ENCODE data around the gene CPNE5. TPM values are rescaled to one million over a fixed set of nuclear protein-coding genes. Genes with fewer than 3 reads are reported as not detected.

The CPNE5 gene
- total RNA-seq, 1 donor from 2014 or later = not detected

GRCh38 chr6:36745836-36746235 lies 93.4 kb downstream of the CPNE5 start:
- TF ChIP-seq CTCF (IDR thresholded peaks at IDR 0.05) = no peak
- Mint-ChIP-seq H3K27ac (ENCODE audit: unreplicated experiment) (no peak overlapping the region), H3K4me1 (ENCODE audit: unreplicated experiment) (peaks cover 7% of the 10 kb centered on the region), H3K27me3 (ENCODE audit: unreplicated experiment) (peaks cover 15% of the 10 kb centered on the region), H3K9me3 (ENCODE audit: unreplicated experiment) (peaks cover 6% of the 10 kb centered on the region), H3K4me3 (ENCODE audit: unreplicated experiment) (no peak overlapping the region), H3K36me3 (ENCODE audit: unreplicated experiment) (no peaks in the 10 kb centered on the region)
- no peak for DNase-seq (ENCODE audit: extremely low spot score, unreplicated experiment)

- DNase-seq (ENCODE audit: extremely low spot score, unreplicated experiment) = no peak
- no peak overlapping the region for H3K4me3 Mint-ChIP-seq (ENCODE audit: unreplicated experiment)
- H3K27me3 Mint-ChIP-seq (ENCODE audit: unreplicated experiment) = peaks cover 15% of the 10 kb centered on the region
- H3K36me3 Mint-ChIP-seq (ENCODE audit: unreplicated experiment) = no peaks in the 10 kb centered on the region
- TF ChIP-seq CTCF (IDR thresholded peaks at IDR 0.05) = no peak
- H3K4me1 Mint-ChIP-seq (ENCODE audit: unreplicated experiment) = peaks cover 7% of the 10 kb centered on the region
- H3K27ac Mint-ChIP-seq (ENCODE audit: unreplicated experiment) = no peak overlapping the region
- H3K9me3 Mint-ChIP-seq (ENCODE audit: unreplicated experiment) = peaks cover 6% of the 10 kb centered on the region
These were observed 94.0 kb downstream of the CPNE5 start for GRCh38 chr6:36745283-36745682.

- Mint-ChIP-seq H3K9me3 (ENCODE audit: unreplicated experiment) (peaks cover 6% of the 10 kb centered on the region), H3K27ac (ENCODE audit: unreplicated experiment) (no peak overlapping the region), H3K36me3 (ENCODE audit: unreplicated experiment) (no peaks in the 10 kb centered on the region), H3K4me1 (ENCODE audit: unreplicated experiment) (peaks cover 7% of the 10 kb centered on the region), H3K4me3 (ENCODE audit: unreplicated experiment) (no peak overlapping the region), H3K27me3 (ENCODE audit: unreplicated experiment) (peaks cover 15% of the 10 kb centered on the region)
- DNase-seq (ENCODE audit: extremely low spot score, unreplicated experiment) = no peak
- no peak for TF ChIP-seq CTCF (IDR thresholded peaks at IDR 0.05)
These were observed 95.0 kb downstream of the CPNE5 start for GRCh38 chr6:36744304-36744673.

GRCh38 chr6:36743538-36744303 lies 95.5 kb downstream of the CPNE5 start:
- DNase-seq (ENCODE audit: extremely low spot score, unreplicated experiment) = no peak
- Mint-ChIP-seq H3K4me1 (ENCODE audit: unreplicated experiment) (peaks cover 7% of the 10 kb centered on the region), H3K27me3 (ENCODE audit: unreplicated experiment) (peaks cover 15% of the 10 kb centered on the region), H3K9me3 (ENCODE audit: unreplicated experiment) (peaks cover 5% of the 10 kb centered on the region), H3K27ac (ENCODE audit: unreplicated experiment) (no peak overlapping the region), H3K4me3 (ENCODE audit: unreplicated experiment) (no peak overlapping the region), H3K36me3 (ENCODE audit: unreplicated experiment) (no peaks in the 10 kb centered on the region)
- TF ChIP-seq CTCF (IDR thresholded peaks at IDR 0.05) = no peak

- no peaks in the 10 kb centered on the region for H3K36me3 Mint-ChIP-seq (ENCODE audit: unreplicated experiment)
- peaks cover 12% of the 10 kb centered on the region for H3K27me3 Mint-ChIP-seq (ENCODE audit: unreplicated experiment)
- H3K9me3 Mint-ChIP-seq (ENCODE audit: unreplicated experiment) = no peaks in the 10 kb centered on the region
- no peak overlapping the region for H3K4me3 Mint-ChIP-seq (ENCODE audit: unreplicated experiment)
- H3K4me1 Mint-ChIP-seq (ENCODE audit: unreplicated experiment) = peaks cover 7% of the 10 kb centered on the region
- TF ChIP-seq CTCF (IDR thresholded peaks at IDR 0.05) = no peak
- DNase-seq (ENCODE audit: extremely low spot score, unreplicated experiment) = no peak
- no peak overlapping the region for H3K27ac Mint-ChIP-seq (ENCODE audit: unreplicated experiment)
These were observed 96.2 kb downstream of the CPNE5 start for GRCh38 chr6:36743032-36743431.
